Ammon's horn (tissue), 1 donor: ENCODE measurements around the gene PRKCE.

Experiments used
- DNase-seq: peaks from one replicate; pipeline ENCODE4 v3.0.0-alpha.2; 2016; ENCODE audit warnings: low spot score

Gene PRKCE

GRCh38 chr2:45860136-45861121, 209.0 kb downstream of the PRKCE start:
- peak; percentile 87 for DNase-seq

GRCh38 chr2:45862843-45863242, 211.4 kb downstream of the PRKCE start:
- no peak for DNase-seq

- no peak for DNase-seq
Measured at GRCh38 chr2:45864121-45864520, 212.6 kb downstream of the PRKCE start.

GRCh38 chr2:45867349-45867748, 215.9 kb downstream of the PRKCE start:
- DNase-seq = no peak

GRCh38 chr2:45867800-45868199, 216.3 kb downstream of the PRKCE start:
- no peak for DNase-seq

GRCh38 chr2:45869165-45869501, 217.7 kb downstream of the PRKCE start:
- DNase-seq = no peak

GRCh38 chr2:45871025-45871424, 219.6 kb downstream of the PRKCE start:
- no peak for DNase-seq

- DNase-seq = no peak
Measured at GRCh38 chr2:45871541-45871940, 220.1 kb downstream of the PRKCE start.

GRCh38 chr2:45872211-45872610, 220.7 kb downstream of the PRKCE start:
- no peak for DNase-seq

- peak; percentile 76 for DNase-seq
Measured at GRCh38 chr2:45874344-45874743, 222.9 kb downstream of the PRKCE start.

- DNase-seq = no peak
Measured at GRCh38 chr2:45876611-45877010, 225.1 kb downstream of the PRKCE start.

- DNase-seq = no peak
Measured at GRCh38 chr2:45879406-45879805, 227.9 kb downstream of the PRKCE start.

- no peak for DNase-seq
Measured at GRCh38 chr2:45879936-45880335, 228.5 kb downstream of the PRKCE start.

GRCh38 chr2:45881970-45882581, 230.6 kb downstream of the PRKCE start:
- DNase-seq = no peak

GRCh38 chr2:45882707-45883602, 231.5 kb downstream of the PRKCE start:
- peak; percentile 54 for DNase-seq

- DNase-seq = no peak
Measured at GRCh38 chr2:45883603-45884000, 232.1 kb downstream of the PRKCE start.

- DNase-seq = no peak
Measured at GRCh38 chr2:45884126-45884525, 232.7 kb downstream of the PRKCE start.

GRCh38 chr2:45885171-45885621, 233.7 kb downstream of the PRKCE start:
- DNase-seq = peak; percentile 62

GRCh38 chr2:45886171-45886663, 234.7 kb downstream of the PRKCE start:
- DNase-seq = no peak

- DNase-seq = no peak
Measured at GRCh38 chr2:45888167-45888566, 236.7 kb downstream of the PRKCE start.

GRCh38 chr2:45888641-45889040, 237.2 kb downstream of the PRKCE start:
- no peak for DNase-seq

- peak; percentile 76 for DNase-seq
Measured at GRCh38 chr2:45889053-45889452, 237.6 kb downstream of the PRKCE start.
